HG03159 (cell line): ENCODE data around the gene TSPAN11.

Experiments
- ATAC-seq: cut with Tn5 transposase; IDR thresholded peaks from one replicate; pipeline ENCODE4 v1.9.1; 2021; ENCODE audit warnings: mild to moderate bottlenecking, moderate library complexity; ENCODE audit not compliant: unreplicated experiment

Gene TSPAN11

DNA sequence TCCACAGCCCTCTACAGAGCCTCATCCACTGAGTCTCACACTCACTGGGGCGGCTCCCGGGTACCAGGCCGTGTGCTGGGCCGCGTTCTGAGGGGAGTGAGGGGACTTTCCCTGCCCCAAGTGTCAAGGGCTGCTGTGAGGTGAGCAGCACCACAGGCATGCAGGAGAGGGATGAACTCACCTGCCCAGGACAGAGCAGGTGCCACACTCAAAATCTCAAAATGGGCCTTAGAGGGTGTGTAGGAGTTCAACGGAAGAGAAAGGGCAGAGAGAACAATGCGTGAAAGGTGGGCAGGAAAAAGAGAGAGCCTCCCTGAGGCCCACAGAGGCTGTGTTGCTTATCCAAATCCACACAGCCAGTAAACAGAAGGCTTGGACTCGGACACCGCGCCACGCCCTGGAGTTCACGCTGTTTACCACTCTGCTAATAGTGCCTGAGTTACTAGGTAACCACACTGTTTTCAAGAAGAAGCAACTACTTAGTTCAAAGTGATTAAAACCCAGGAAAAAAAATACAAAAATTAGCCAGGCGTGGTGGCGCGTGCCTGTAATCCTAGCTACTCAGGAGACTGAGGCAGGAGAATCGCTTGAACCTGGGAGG, 32.7 kb downstream of the TSPAN11 start:
- no peak for ATAC-seq

GRCh38 chr12:30959778-30960177, 33.2 kb downstream of the TSPAN11 start:
- no peak for ATAC-seq

DNA sequence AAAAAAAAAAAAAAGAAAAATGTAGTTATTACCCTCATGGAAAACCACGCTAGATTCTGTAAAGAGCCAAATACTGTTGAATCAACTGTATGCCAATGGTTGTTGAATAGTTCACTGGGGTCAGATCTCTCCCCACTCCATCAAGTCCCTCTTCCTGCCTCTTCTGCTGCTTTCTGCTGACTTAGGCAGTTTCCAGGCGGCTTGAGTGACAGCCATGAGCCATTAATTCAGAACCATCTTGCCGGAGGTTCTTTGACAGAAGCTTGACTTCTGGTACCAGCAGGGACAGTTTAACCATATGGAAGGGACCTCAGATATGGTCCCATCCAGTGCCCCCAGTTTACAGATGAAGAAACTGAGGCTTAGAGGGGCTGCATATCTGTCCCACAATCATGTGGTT, 34.5 kb downstream of the TSPAN11 start:
- ATAC-seq, result no peak

DNA sequence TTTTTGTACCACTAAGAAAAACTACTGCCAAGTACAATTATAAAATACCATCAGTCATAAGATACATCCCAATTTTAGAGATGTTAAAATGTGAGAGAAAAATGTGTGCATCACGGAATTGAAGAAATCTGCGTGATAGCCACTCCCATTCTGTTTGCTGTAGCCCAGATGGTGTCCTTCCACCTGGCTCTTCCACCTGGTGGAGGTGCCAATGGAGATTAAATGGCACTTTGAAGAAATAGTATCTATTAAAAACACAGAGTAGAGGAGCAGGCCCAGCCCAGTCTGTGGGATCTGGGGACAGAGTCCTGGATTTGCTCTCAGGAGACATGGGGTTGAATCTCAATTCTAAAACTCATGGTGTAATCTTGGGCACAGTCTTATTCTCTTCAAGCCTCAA, 35.5 kb downstream of the TSPAN11 start:
- no peak for ATAC-seq

- ATAC-seq, result no peak
Measured at GRCh38 chr12:30963709-30964564, 37.4 kb downstream of the TSPAN11 start.

DNA sequence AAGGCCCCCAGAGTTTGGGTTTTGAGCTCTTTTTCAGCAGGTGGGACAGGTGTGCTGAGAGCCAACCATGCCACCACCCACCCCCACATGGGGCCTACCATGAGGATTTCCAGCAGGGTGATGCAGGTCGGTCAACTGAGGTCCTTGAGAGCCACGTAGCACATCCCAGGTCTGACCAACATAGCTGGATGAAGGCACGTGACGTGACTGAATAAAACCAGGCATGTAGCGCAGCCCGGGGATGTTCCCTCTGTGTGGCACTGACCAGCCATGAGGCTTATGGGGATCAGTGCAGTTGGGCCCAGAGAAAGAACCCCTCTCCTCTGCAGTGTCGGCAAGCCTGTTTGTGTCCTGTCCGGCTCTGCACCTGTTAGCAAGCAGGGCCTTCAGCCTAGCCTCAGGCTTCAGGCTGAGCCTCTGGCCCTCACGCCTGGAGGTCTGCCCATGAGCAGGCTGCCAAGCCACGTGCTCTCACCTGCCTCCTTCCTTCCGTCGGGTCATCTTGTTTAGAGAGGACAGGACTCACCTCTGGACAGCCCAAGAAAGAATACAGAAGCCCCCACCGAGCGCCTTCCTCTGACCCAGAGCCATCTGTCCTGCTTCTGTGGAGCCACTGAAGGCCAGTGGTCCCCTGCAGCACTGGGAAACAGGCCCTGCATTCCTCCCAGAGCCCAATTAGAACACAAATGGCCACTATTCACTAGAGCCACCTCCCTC, 38.5 kb downstream of the TSPAN11 start:
- ATAC-seq, result no peak

DNA sequence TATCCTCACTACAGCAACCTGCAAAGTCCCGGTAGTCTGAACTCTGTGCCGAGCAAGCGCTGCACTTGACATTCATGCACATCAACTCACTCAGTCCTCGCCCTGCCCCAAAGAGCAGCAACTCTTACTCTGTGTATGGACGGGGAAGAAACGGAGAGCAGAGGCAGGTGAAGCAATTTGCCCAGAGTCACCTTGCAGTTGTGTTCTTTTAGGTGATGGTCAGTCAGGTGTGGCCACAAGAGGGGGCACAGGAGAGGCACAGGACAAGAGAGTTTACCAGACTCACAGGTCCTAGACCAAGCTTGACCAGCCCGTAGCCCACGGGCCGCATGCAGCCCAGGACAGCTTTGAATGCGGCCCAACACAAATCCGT, 39.1 kb downstream of the TSPAN11 start:
- no peak for ATAC-seq

GRCh38 chr12:30967026-30967425, 40.5 kb downstream of the TSPAN11 start:
- ATAC-seq, result no peak

GRCh38 chr12:30968211-30968610, 41.7 kb downstream of the TSPAN11 start:
- no peak for ATAC-seq

DNA sequence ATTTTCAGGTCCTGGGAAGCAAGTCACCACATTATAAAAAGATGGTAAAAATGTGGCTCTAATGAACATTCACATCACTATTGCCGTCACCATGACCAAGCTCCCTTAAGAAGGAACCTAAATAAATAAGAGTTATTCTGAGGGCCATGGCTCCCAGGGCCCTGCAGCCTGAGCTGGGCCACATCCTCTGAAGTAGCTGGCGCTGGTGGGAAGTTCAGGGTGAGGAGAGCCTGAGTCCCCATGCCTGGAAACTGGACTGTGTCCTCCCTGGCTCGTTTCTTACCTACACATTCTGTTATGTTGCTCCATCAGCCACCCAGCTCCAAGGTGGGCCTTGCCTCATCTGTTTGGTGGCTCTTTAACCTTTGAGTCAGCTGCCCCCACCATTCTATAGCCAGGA, 42.5 kb downstream of the TSPAN11 start:
- no peak for ATAC-seq

DNA sequence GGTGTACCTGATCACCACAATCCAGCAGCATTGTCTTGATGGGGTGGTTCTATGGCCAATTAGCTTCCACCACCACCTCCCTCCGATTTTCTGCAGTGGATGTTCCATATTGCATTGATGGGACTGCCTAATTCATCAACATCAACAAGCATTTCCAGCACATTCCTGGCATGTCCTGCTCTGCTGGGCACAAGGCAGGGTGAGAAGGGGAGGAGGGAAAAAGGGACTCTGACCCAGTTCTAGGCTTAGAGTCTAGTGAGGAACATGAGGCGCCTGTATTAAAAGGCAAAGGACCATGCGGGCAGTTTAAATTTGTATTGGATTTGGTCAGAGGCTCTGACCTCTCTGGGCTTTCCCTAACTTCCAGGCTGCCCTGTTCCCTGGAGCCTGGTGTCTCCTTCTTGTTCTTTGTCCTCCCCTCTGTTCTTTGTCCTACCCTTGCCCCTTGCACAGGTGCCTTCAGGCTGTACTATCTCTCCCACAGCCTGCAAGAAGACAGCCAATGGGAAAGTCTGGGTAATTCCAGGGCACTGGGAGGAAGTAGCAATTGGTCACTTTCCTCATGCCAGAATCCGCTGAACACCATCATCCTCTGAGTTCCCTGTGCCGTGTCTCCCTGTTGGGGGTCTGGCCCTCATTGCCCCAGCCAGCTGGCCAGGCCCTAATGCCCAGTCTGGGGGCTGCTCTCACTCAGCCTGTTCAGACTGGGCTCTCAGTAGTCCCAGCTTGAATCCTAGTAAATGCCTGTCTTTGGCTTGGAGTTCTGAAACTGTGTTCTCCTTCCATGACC, 43.3 kb downstream of the TSPAN11 start:
- no peak for ATAC-seq

- no peak for ATAC-seq
Measured at GRCh38 chr12:30970559-30971197, 44.1 kb downstream of the TSPAN11 start.

DNA sequence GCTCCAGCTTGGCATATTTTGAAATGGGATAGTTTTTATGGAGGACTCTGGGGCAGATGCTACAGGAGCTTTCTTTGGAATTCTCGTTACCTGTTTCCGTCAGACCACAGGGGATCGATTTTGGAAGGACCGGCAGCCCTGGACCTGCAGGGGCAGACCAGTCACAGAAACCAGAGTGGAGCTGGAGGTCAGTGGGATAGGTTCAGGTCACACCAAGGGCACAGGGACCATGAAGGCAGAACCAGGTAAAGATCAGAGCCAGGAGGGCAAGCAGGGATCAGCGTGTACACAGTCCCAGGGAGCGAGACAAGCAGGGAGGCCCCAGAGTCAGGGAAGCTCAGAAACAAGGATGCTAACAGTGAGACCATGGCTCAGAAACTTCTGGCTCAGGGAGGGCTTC, 45.5 kb downstream of the TSPAN11 start:
- no peak for ATAC-seq

- no peak for ATAC-seq
Measured at GRCh38 chr12:30973175-30973574, 46.6 kb downstream of the TSPAN11 start.

GRCh38 chr12:30973830-30974229, 47.3 kb downstream of the TSPAN11 start:
- ATAC-seq, result no peak

GRCh38 chr12:30974746-30975500, 48.4 kb downstream of the TSPAN11 start:
- no peak for ATAC-seq

- ATAC-seq, result no peak
Measured at GRCh38 chr12:30975581-30975980, 49.0 kb downstream of the TSPAN11 start.

- ATAC-seq, result no peak
Measured at GRCh38 chr12:30976206-30976605, 49.7 kb downstream of the TSPAN11 start.

- no peak for ATAC-seq
Measured at GRCh38 chr12:30977124-30977523, 50.6 kb downstream of the TSPAN11 start.
